Measurements from ENCODE around the gene ABCA8. TPM values are rescaled to one million over a fixed set of nuclear protein-coding genes. Genes with fewer than 3 reads are reported as not detected.

ABCA8 gene
- total RNA-seq, 1 donor from 2014 or later = 1.5 TPM

- H3K9me3 Mint-ChIP-seq (ENCODE audit: low read depth) = no peaks in the 10 kb centered on the region
- no peaks in the 10 kb centered on the region for H3K27me3 Mint-ChIP-seq (ENCODE audit: low read depth)
- DNase-seq (ENCODE audit: low spot score) = no peak
- H3K4me3 Mint-ChIP-seq (ENCODE audit: unreplicated experiment) = no peak overlapping the region
- no peaks in the 10 kb centered on the region for H3K36me3 Mint-ChIP-seq (ENCODE audit: low read depth)
- peaks cover 9% of the 10 kb centered on the region for H3K4me1 Mint-ChIP-seq (ENCODE audit: low read depth)
- no peak overlapping the region for H3K27ac Mint-ChIP-seq (ENCODE audit: unreplicated experiment)
- no peak for TF ChIP-seq CTCF (IDR thresholded peaks at IDR 0.05)
Observed at GRCh38 chr17:68820825-68821481, 134.2 kb downstream of the ABCA8 start.

- DNase-seq (ENCODE audit: low spot score) = no peak
- Mint-ChIP-seq H3K27me3 (ENCODE audit: low read depth) (no peaks in the 10 kb centered on the region), H3K4me3 (ENCODE audit: unreplicated experiment) (no peak overlapping the region), H3K27ac (ENCODE audit: unreplicated experiment) (no peak overlapping the region), H3K4me1 (ENCODE audit: low read depth) (peaks cover 9% of the 10 kb centered on the region), H3K9me3 (ENCODE audit: low read depth) (no peaks in the 10 kb centered on the region), H3K36me3 (ENCODE audit: low read depth) (no peaks in the 10 kb centered on the region)
- TF ChIP-seq CTCF (IDR thresholded peaks at IDR 0.05) = no peak
Observed at GRCh38 chr17:68820476-68820824, 134.7 kb downstream of the ABCA8 start.

GRCh38 chr17:68819465-68819864, 135.7 kb downstream of the ABCA8 start:
- H3K27ac Mint-ChIP-seq (ENCODE audit: unreplicated experiment) = no peak overlapping the region
- H3K36me3 Mint-ChIP-seq (ENCODE audit: low read depth) = no peaks in the 10 kb centered on the region
- no peak for TF ChIP-seq CTCF (IDR thresholded peaks at IDR 0.05)
- no peaks in the 10 kb centered on the region for H3K27me3 Mint-ChIP-seq (ENCODE audit: low read depth)
- no peaks in the 10 kb centered on the region for H3K9me3 Mint-ChIP-seq (ENCODE audit: low read depth)
- H3K4me3 Mint-ChIP-seq (ENCODE audit: unreplicated experiment) = no peak overlapping the region
- H3K4me1 Mint-ChIP-seq (ENCODE audit: low read depth) = peaks cover 9% of the 10 kb centered on the region
- no peak for DNase-seq (ENCODE audit: low spot score)

Other genes with a start within 250 kb of the ABCA8 start
- gene ABCA9, start 105.5 kb upstream of the ABCA8 start, total RNA-seq = 0.05 to 0.38 TPM (median 0.29 TPM) in 3 replicates
- 0.26 to 0.46 TPM (median 0.30 TPM) in 3 replicates for gene ABCA6, start 186.5 kb upstream of the ABCA8 start, total RNA-seq